Uterus (tissue), 4 donors: Measurements from ENCODE around the gene CERS1. TPM values are rescaled to one million over a fixed set of nuclear protein-coding genes. Genes with fewer than 3 reads are reported as not detected.

Source experiments
- DNase-seq, 2 donors: peaks; one replicate each; pipeline ENCODE4 v3.0.0-alpha.2; 2019 to 2020
- H3K27ac ChIP-seq, 2 donors: fragments of 200-600 bp; sonication (generic); 1 replicate in 1 of 2; 2 replicates in 1 of 2; pipeline ENCODE4 v1.5.1; 2016 to 2018
- H3K27me3 ChIP-seq, 2 donors: fragments of 200-600 bp; sonication (generic); one replicate each; pipeline ENCODE4 v1.5.1; 2018 to 2019; ENCODE audit warnings: control low read depth in 1 of 2
- H3K36me3 ChIP-seq, 2 donors: fragments of 200-600 bp; sonication (generic); one replicate each; pipeline ENCODE4 v1.5.1; 2019; ENCODE audit warnings: control low read depth in 1 of 2
- H3K4me1 ChIP-seq, 2 donors: fragments of 200-600 bp; sonication (generic); one replicate each; pipeline ENCODE4 v1.5.1; 2018 to 2019; ENCODE audit warnings: control low read depth in 1 of 2
- H3K4me3 ChIP-seq, 2 donors: fragments of 200-600 bp; sonication (generic); 1 replicate in 1 of 2; 2 replicates in 1 of 2; pipeline ENCODE4 v1.5.1; 2018 to 2019; ENCODE audit warnings: mild to moderate bottlenecking in 1 of 2
- H3K9me3 ChIP-seq, 2 donors: fragments of 200-600 bp; sonication (generic); one replicate each; pipeline ENCODE4 v1.5.1; 2019; ENCODE audit warnings: control low read depth in 1 of 2
- CTCF ChIP-seq, 4 experiments: fragments of 200-600 bp in 2 of 4; fragments of 450-650 bp in 2 of 4; sonication (generic) in 2 of 4; IDR thresholded peaks; one replicate each; pipeline ENCODE4 v1.5.1; 2016 to 2019; ENCODE audit warnings: antibody characterized with exemption in 4 of 4, mild to moderate bottlenecking in 2 of 4, moderate library complexity in 1 of 4
- POLR2A ChIP-seq, 2 donors: fragments of 450-650 bp; IDR thresholded peaks; one replicate each; pipeline ENCODE4 v1.6.1; 2016; ENCODE audit warnings: antibody characterized with exemption in 2 of 2, mild to moderate bottlenecking in 1 of 2, moderate library complexity in 1 of 2
- intact Hi-C: fragments of 100-400 bp; cut with DNase I; formaldehyde crosslinking; loops from one replicate; pipeline ENCODE4 v1.15.1; 2023; ENCODE audit warnings: low total_unique reads
- total RNA-seq, 4 donors: library from RNA; depleted of rRNA in 3 of 4; stranded (reverse); fragments of >200 nt in 3 of 4; gene quantifications; one replicate each; pipeline versions ENCODE4 v1.1.0 to v1.2.4, GENCODE V29; 2014 to 2023
- donor health status: DM: yes; HTN: yes; CAD: no.

Gene CERS1
- total RNA-seq, 4 donors from 2014 or later = 0.30 to 4.9 TPM; not detected in 2

- Histone ChIP-seq H3K36me3 (no peaks in the 10 kb centered on the region), H3K4me1 (no peaks in the 10 kb centered on the region), H3K4me3 (no peak overlapping the region), H3K9me3 (no peaks in the 10 kb centered on the region), H3K27me3 (no peaks in the 10 kb centered on the region), H3K27ac (no peak overlapping the region)
- TF ChIP-seq POLR2A (IDR thresholded peaks at IDR 0.05) (no peak), CTCF (IDR thresholded peaks at IDR 0.05) (no peak)
- no peak for DNase-seq
- intact Hi-C loops = no loop called here
Measured at GRCh38 chr19:18910801-18911436, 15.0 kb upstream of the CERS1 start.

- no peak for DNase-seq
- intact Hi-C loops = no loop called here
- Histone ChIP-seq H3K36me3 (no peaks in the 10 kb centered on the region), H3K9me3 (no peaks in the 10 kb centered on the region), H3K4me3 (no peak overlapping the region), H3K27me3 (no peaks in the 10 kb centered on the region), H3K4me1 (no peaks in the 10 kb centered on the region), H3K27ac (no peak overlapping the region)
- TF ChIP-seq POLR2A (IDR thresholded peaks at IDR 0.05) = no peak
Measured at GRCh38 chr19:18910010-18910409, 14.1 kb upstream of the CERS1 start.

- Histone ChIP-seq H3K36me3 (no peaks in the 10 kb centered on the region), H3K27me3 (no peaks in the 10 kb centered on the region), H3K4me3 (no peak overlapping the region), H3K4me1 (no peaks in the 10 kb centered on the region), H3K9me3 (no peaks in the 10 kb centered on the region), H3K27ac (no peak overlapping the region)
- DNase-seq = no peak
- TF ChIP-seq CTCF (IDR thresholded peaks at IDR 0.05) (no peak), POLR2A (IDR thresholded peaks at IDR 0.05) (no peak)
- intact Hi-C loops = no loop called here
Measured at GRCh38 chr19:18908917-18909619, 13.1 kb upstream of the CERS1 start.

GRCh38 chr19:18906605-18907519 is 10.9 kb upstream of the CERS1 start:
- DNase-seq = peak in 1 of 2 donors; percentile 14
- intact Hi-C loops = no loop called here
- Histone ChIP-seq H3K4me3 (no peak overlapping the region), H3K9me3 (no peaks in the 10 kb centered on the region), H3K36me3 (no peaks in the 10 kb centered on the region), H3K4me1 (no peaks in the 10 kb centered on the region), H3K27ac (no peak overlapping the region), H3K27me3 (no peaks in the 10 kb centered on the region)
- TF ChIP-seq CTCF (IDR thresholded peaks at IDR 0.05) = no peak
- TF ChIP-seq POLR2A (IDR thresholded peaks at IDR 0.05) = no peak

GRCh38 chr19:18905513-18906236 is 9.7 kb upstream of the CERS1 start:
- Histone ChIP-seq H3K36me3 (no peaks in the 10 kb centered on the region), H3K4me3 (no peak overlapping the region)
- DNase-seq = no peak

More at GRCh38 chr19:18905513-18906236, 9.7 kb upstream of the CERS1 start:
- no peaks in the 10 kb centered on the region for H3K9me3 ChIP-seq
- H3K4me1 ChIP-seq = no peaks in the 10 kb centered on the region
- H3K27ac ChIP-seq = no peak overlapping the region
- intact Hi-C loops = no loop called here
- TF ChIP-seq CTCF (IDR thresholded peaks at IDR 0.05) (no peak), POLR2A (IDR thresholded peaks at IDR 0.05) (no peak)
- H3K27me3 ChIP-seq = no peaks in the 10 kb centered on the region
